Hair follicular keratinocyte (primary cell): ENCODE data around the gene RAB11A. TPM values are rescaled to one million over a fixed set of nuclear protein-coding genes. Genes with fewer than 3 reads are reported as not detected.

Experiments used
- total RNA-seq: library from RNA; depleted of rRNA; stranded (reverse); fragments of >200 nt; gene quantifications from 2 replicates; pipeline ENCODE4 v1.2.3, GENCODE V29; 2015

The RAB11A gene
- 258 and 344 TPM in 2 replicates for total RNA-seq

GRCh38 chr15:65869126-65869953, at the start of gene RAB11A:
TSS of gene RAB11A (plus strand) at chr15:65869491. CDS start at chr15:65869586, 95 bp downstream.

Other genes starting within 250 kb of the RAB11A start
- gene SLC24A1, start 247.6 kb upstream of the RAB11A start, total RNA-seq, result 4.9 and 6.2 TPM in 2 replicates
- gene DENND4A, start 77.2 kb upstream of the RAB11A start, total RNA-seq, result 6.1 and 6.4 TPM in 2 replicates